HepG2 (cell line): ENCODE results near the gene CLASRP. TPM values are rescaled to one million over a fixed set of nuclear protein-coding genes. Genes with fewer than 3 reads are reported as not detected.

Source experiments
- CHD4 ChIP-seq: fragments of 200-600 bp; sonication (generic); IDR thresholded peaks from 2 replicates; pipeline ENCODE4 v1.7.0; 2017; ENCODE audit warnings: mild to moderate bottlenecking, low read length, borderline replicate concordance
- DMAP1 ChIP-seq: IDR thresholded peaks from 2 replicates; pipeline ENCODE4 v1.6.1; 2016
- HOXA9 ChIP-seq: sonication (generic); formaldehyde crosslinking; IDR thresholded peaks from 2 replicates; pipeline ENCODE4 v1.8.1; 2022; ENCODE audit warnings: missing genetic modification reagents, mild to moderate bottlenecking, moderate library complexity, borderline replicate concordance
- KDM2A ChIP-seq: sonication (generic); formaldehyde crosslinking; IDR thresholded peaks from 2 replicates; pipeline ENCODE4 v1.4.0; 2020; ENCODE audit warnings: low read depth, missing genetic modification reagents, borderline replicate concordance
- NFYB ChIP-seq: sonication (generic); formaldehyde crosslinking; IDR thresholded peaks from 2 replicates; pipeline ENCODE4 v1.4.0; 2020; ENCODE audit warnings: missing genetic modification reagents
- POGZ ChIP-seq: sonication (generic); formaldehyde crosslinking; IDR thresholded peaks from 2 replicates; pipeline ENCODE4 v1.4.0; 2020; ENCODE audit warnings: mild to moderate bottlenecking, missing genetic modification reagents
- POLR2A ChIP-seq, 2 experiments: IDR thresholded peaks; 2 replicates each; pipeline ENCODE4 v1.6.1; 2011; ENCODE audit warnings: low read depth in 2 of 2, low read length in 2 of 2, mild to moderate bottlenecking in 1 of 2, moderate library complexity in 1 of 2; ENCODE audit not compliant: insufficient read depth in 1 of 2
- RBFOX2 ChIP-seq: fragments of 200-400 bp; formaldehyde crosslinking; IDR thresholded peaks from 2 replicates; pipeline ENCODE4 v1.6.1; 2017; ENCODE audit warnings: low read depth, mild to moderate bottlenecking, low read length
- SPEN ChIP-seq: sonication (generic); formaldehyde crosslinking; IDR thresholded peaks from 2 replicates; pipeline ENCODE4 v1.5.1; 2020; ENCODE audit warnings: low read depth, mild to moderate bottlenecking, missing genetic modification reagents
- SRSF1 ChIP-seq: fragments of 200-400 bp; formaldehyde crosslinking; optimal IDR thresholded peaks from 2 replicates; pipeline ENCODE3; 2017; ENCODE audit warnings: mild to moderate bottlenecking, low read depth, low read length, moderate library complexity
- TBX2 ChIP-seq: sonication (generic); formaldehyde crosslinking; IDR thresholded peaks from 2 replicates; pipeline ENCODE4 v1.5.0; 2020; ENCODE audit warnings: missing genetic modification reagents, mild to moderate bottlenecking, borderline replicate concordance
- ZNF331 ChIP-seq: sonication (generic); formaldehyde crosslinking; IDR thresholded peaks from 2 replicates; pipeline ENCODE4 v1.4.0; 2020; ENCODE audit warnings: missing genetic modification reagents
- ZNF350 ChIP-seq: sonication (generic); formaldehyde crosslinking; IDR thresholded peaks from 2 replicates; pipeline ENCODE4 v1.4.0; 2020; ENCODE audit warnings: mild to moderate bottlenecking, low read depth, missing genetic modification reagents, borderline replicate concordance
- ZNF607 ChIP-seq: sonication (generic); formaldehyde crosslinking; IDR thresholded peaks from 2 replicates; pipeline ENCODE4 v1.5.1; 2020; ENCODE audit warnings: missing genetic modification reagents, mild to moderate bottlenecking, borderline replicate concordance
- ZNF660 ChIP-seq: sonication (generic); formaldehyde crosslinking; IDR thresholded peaks from 2 replicates; pipeline ENCODE4 v1.5.1; 2020; ENCODE audit warnings: mild to moderate bottlenecking, low read depth, missing genetic modification reagents, borderline replicate concordance
- polyA plus RNA-seq, 8 experiments: library from polyadenylated mRNA; depleted of rRNA in 3 of 8; stranded (reverse) in 7 of 8; unstranded in 1 of 8; fragments of >200 nt; fragmentation: Illumina TruSeq in 4 of 8; extraction: Trizol in 4 of 8; gene quantifications; 2 replicates each; pipeline versions ENCODE4 v1.2.1 to v1.2.3, GENCODE V29; 2011 to 2016; ENCODE audit warnings: low read depth in 4 of 8, missing spikeins in 1 of 8, mixed read lengths in 1 of 8; ENCODE audit not compliant: insufficient read depth in 1 of 8
- total RNA-seq, 5 experiments: library from RNA; depleted of rRNA; stranded (reverse); fragments of >200 nt; fragmentation: Illumina TruSeq; extraction: Trizol; gene quantifications; 2 replicates each; pipeline ENCODE4 v1.2.3, GENCODE V29; 2016; ENCODE audit warnings: low read depth in 1 of 5
- TF ChIP-seq, protein P1 (sequence below): sonication (generic); formaldehyde crosslinking; IDR thresholded peaks from 2 replicates; pipeline ENCODE4 v1.5.0; 2020; ENCODE audit warnings: missing genetic modification reagents, mild to moderate bottlenecking, borderline replicate concordance
- TF ChIP-seq, protein P2 (sequence below): sonication (generic); formaldehyde crosslinking; IDR thresholded peaks from 2 replicates; pipeline ENCODE4 v1.4.0; 2020; ENCODE audit warnings: missing genetic modification reagents
- TF ChIP-seq, protein P3 (sequence below): sonication (generic); formaldehyde crosslinking; IDR thresholded peaks from 2 replicates; pipeline ENCODE4 v1.4.0; 2020; ENCODE audit warnings: missing genetic modification reagents, borderline replicate concordance
- TF ChIP-seq, protein P4 (sequence below): sonication (generic); formaldehyde crosslinking; conservative IDR thresholded peaks from 2 replicates; pipeline ENCODE4 v1.8.0; 2022; ENCODE audit warnings: mild to moderate bottlenecking, moderate library complexity, missing genetic modification reagents

CLASRP gene
- total and polyA plus RNA-seq, 2 of the 13 experiments (the other 11 are each of a cell fraction or from before 2014, with no cell fraction given), result 32.0 to 51.4 TPM

DNA sequence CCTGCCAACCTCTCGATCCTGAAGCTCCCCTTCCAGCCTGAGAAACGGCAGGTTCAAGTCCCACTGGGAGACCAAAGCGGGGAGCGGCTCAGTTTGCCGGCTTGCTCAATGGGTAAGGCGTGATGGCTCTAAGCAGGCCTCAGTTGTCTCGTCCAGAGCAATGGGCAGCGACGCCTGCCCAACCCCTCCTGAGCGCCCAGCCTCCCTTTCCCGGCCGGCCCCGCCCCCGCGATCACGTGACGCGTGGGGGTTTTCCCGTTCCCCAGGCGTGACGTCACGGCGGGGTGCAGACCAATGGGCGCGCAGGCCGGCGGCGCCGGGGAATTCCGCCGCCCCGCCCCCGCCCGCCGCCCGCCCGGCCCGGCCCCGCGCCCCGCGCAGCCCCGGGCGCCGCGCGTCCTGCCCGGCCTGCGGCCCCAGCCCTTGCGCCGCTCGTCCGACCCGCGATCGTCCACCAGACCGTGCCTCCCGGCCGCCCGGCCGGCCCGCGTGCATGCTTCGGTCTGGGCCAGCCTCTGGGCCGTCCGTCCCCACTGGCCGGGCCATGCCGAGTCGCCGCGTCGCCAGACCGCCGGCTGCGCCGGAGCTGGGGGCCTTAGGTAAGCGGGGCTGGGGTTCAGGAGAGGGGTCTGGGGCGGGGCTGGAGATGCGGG, 37.6 kb upstream of the CLASRP start, which contains the start of gene RELB (continued):
- TF ChIP-seq, protein P1, sequence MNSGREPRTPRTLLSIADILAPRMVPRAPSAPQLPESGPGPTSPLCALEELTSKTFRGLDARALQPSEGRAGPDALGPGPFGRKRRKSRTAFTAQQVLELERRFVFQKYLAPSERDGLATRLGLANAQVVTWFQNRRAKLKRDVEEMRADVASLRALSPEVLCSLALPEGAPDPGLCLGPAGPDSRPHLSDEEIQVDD (CRISPR knock-in tag), result no peak
- TF ChIP-seq DMAP1 (CRISPR knock-in tag) (no peak), TBX2 (peak; percentile 49), RBFOX2 (0 out of 2 replicates have a peak, but pooled peaks have one; percentile 28), ZNF660 (no peak), HOXA9 (CRISPR knock-in tag) (no peak), POLR2A (IDR thresholded peaks at IDR 0.05; ENCODE audit: insufficient read depth in 1 of 2, low read depth in 2 of 2, low read length in 2 of 2) (peak in 1 of 2 experiments; percentile 36; a peak in 1 of 4 replicates), SRSF1 (no peak), KDM2A (peak; percentile 56; the same call in 1 of the 2 replicates), ZNF607 (CRISPR knock-in tag) (no peak), ZNF331 (CRISPR knock-in tag) (0 out of 2 replicates have a peak, but pooled peaks have one; percentile 13), ZNF350 (CRISPR knock-in tag) (peak; percentile 40; the same call in 1 of the 2 replicates), NFYB (CRISPR knock-in tag) (peak; percentile 69), CHD4 (peak; percentile 64; the same call in 1 of the 2 replicates), POGZ (CRISPR knock-in tag) (peak; percentile 43; the same call in 1 of the 2 replicates), SPEN (CRISPR knock-in tag) (0 out of 2 replicates have a peak, but pooled peaks have one; percentile 45)
- TF ChIP-seq, protein P2, sequence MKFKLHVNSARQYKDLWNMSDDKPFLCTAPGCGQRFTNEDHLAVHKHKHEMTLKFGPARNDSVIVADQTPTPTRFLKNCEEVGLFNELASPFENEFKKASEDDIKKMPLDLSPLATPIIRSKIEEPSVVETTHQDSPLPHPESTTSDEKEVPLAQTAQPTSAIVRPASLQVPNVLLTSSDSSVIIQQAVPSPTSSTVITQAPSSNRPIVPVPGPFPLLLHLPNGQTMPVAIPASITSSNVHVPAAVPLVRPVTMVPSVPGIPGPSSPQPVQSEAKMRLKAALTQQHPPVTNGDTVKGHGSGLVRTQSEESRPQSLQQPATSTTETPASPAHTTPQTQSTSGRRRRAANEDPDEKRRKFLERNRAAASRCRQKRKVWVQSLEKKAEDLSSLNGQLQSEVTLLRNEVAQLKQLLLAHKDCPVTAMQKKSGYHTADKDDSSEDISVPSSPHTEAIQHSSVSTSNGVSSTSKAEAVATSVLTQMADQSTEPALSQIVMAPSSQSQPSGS (CRISPR knock-in tag), result 0 out of 2 replicates have a peak, but pooled peaks have one; percentile 55
- TF ChIP-seq, protein P3, sequence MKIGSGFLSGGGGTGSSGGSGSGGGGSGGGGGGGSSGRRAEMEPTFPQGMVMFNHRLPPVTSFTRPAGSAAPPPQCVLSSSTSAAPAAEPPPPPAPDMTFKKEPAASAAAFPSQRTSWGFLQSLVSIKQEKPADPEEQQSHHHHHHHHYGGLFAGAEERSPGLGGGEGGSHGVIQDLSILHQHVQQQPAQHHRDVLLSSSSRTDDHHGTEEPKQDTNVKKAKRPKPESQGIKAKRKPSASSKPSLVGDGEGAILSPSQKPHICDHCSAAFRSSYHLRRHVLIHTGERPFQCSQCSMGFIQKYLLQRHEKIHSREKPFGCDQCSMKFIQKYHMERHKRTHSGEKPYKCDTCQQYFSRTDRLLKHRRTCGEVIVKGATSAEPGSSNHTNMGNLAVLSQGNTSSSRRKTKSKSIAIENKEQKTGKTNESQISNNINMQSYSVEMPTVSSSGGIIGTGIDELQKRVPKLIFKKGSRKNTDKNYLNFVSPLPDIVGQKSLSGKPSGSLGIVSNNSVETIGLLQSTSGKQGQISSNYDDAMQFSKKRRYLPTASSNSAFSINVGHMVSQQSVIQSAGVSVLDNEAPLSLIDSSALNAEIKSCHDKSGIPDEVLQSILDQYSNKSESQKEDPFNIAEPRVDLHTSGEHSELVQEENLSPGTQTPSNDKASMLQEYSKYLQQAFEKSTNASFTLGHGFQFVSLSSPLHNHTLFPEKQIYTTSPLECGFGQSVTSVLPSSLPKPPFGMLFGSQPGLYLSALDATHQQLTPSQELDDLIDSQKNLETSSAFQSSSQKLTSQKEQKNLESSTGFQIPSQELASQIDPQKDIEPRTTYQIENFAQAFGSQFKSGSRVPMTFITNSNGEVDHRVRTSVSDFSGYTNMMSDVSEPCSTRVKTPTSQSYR (CRISPR knock-in tag), result peak; percentile 70; the same call in 1 of the 2 replicates
- TF ChIP-seq, protein P4, sequence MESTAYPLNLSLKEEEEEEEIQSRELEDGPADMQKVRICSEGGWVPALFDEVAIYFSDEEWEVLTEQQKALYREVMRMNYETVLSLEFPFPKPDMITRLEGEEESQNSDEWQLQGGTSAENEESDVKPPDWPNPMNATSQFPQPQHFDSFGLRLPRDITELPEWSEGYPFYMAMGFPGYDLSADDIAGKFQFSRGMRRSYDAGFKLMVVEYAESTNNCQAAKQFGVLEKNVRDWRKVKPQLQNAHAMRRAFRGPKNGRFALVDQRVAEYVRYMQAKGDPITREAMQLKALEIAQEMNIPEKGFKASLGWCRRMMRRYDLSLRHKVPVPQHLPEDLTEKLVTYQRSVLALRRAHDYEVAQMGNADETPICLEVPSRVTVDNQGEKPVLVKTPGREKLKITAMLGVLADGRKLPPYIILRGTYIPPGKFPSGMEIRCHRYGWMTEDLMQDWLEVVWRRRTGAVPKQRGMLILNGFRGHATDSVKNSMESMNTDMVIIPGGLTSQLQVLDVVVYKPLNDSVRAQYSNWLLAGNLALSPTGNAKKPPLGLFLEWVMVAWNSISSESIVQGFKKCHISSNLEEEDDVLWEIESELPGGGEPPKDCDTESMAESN (CRISPR knock-in tag), result 0 out of 2 replicates have a peak, but pooled peaks have one; percentile 19
